ENCODE results near the gene ELMO1. TPM values are rescaled to one million over a fixed set of nuclear protein-coding genes. Genes with fewer than 3 reads are reported as not detected.

ELMO1 gene
- total RNA-seq, 2 donors from 2014 or later = 10.9 to 56.0 TPM

GRCh38 chr7:37408291-37409228 lies 40.1 kb downstream of the ELMO1 start:
- Histone ChIP-seq H3K36me3 (replicated peaks in 1 of 2; ENCODE audit: insufficient read depth in 1 of 2, low read depth in 2 of 2) (no peaks in the 10 kb centered on the region), H3K9me3 (no peaks in the 10 kb centered on the region), H3K4me1 (no peaks in the 10 kb centered on the region), H3K27ac (no peak overlapping the region), H3K27me3 (no peaks in the 10 kb centered on the region), H3K4me3 (no peak overlapping the region)
- ATAC-seq = no peak
- TF ChIP-seq POLR2A (IDR thresholded peaks at IDR 0.05) (no peak), CTCF (IDR thresholded peaks at IDR 0.05) (no peak)
- 20 to 29% methylated on average over 13 of the region's 13 CpGs for WGBS, 2 donors
- intact Hi-C loops (cut with DNase I) = no loop called here
- DNase-seq = no peak

GRCh38 chr7:37405603-37406122 lies 43.0 kb downstream of the ELMO1 start:
- ATAC-seq (no peak), DNase-seq (peak in 1 of 4 donors; percentile 33)
- Histone ChIP-seq H3K4me3 (no peak overlapping the region), H3K36me3 (replicated peaks in 1 of 2; ENCODE audit: insufficient read depth in 1 of 2, low read depth in 2 of 2) (no peaks in the 10 kb centered on the region), H3K4me1 (no peaks in the 10 kb centered on the region), H3K9me3 (no peaks in the 10 kb centered on the region), H3K27ac (no peak overlapping the region), H3K27me3 (no peaks in the 10 kb centered on the region)
- no peak for TF ChIP-seq POLR2A (IDR thresholded peaks at IDR 0.05)
- no peak for TF ChIP-seq CTCF (IDR thresholded peaks at IDR 0.05)
- intact Hi-C loops (cut with DNase I) = no loop called here
- 44 to 55% methylated on average over 9 of the region's 9 CpGs for WGBS, 2 donors

- Histone ChIP-seq H3K36me3 (replicated peaks in 1 of 2; ENCODE audit: insufficient read depth in 1 of 2, low read depth in 2 of 2) (no peaks in the 10 kb centered on the region), H3K27me3 (no peaks in the 10 kb centered on the region), H3K27ac (no peak overlapping the region), H3K9me3 (no peaks in the 10 kb centered on the region), H3K4me1 (no peaks in the 10 kb centered on the region), H3K4me3 (no peak overlapping the region)
- intact Hi-C loops (cut with DNase I) = no loop called here
- ATAC-seq (no peak), DNase-seq (no peak)
- 44 to 59% methylated on average over 5 of the region's 5 CpGs for WGBS, 2 donors
- TF ChIP-seq POLR2A (IDR thresholded peaks at IDR 0.05) (no peak), CTCF (IDR thresholded peaks at IDR 0.05) (no peak)
These were observed 43.5 kb downstream of the ELMO1 start for GRCh38 chr7:37405128-37405527.

GRCh38 chr7:37399876-37400421 lies 48.7 kb downstream of the ELMO1 start:
- 62 to 63% methylated on average over 3 of the region's 3 CpGs for WGBS, 2 donors
- ATAC-seq = no peak

More at GRCh38 chr7:37399876-37400421, 48.7 kb downstream of the ELMO1 start:
- Histone ChIP-seq H3K27me3 (no peaks in the 10 kb centered on the region), H3K36me3 (replicated peaks in 1 of 2; ENCODE audit: insufficient read depth in 1 of 2, low read depth in 2 of 2) (no peaks in the 10 kb centered on the region), H3K27ac (no peak overlapping the region), H3K4me3 (no peak overlapping the region), H3K9me3 (no peaks in the 10 kb centered on the region), H3K4me1 (no peaks in the 10 kb centered on the region)
- no peak for DNase-seq
- no peak for TF ChIP-seq CTCF (IDR thresholded peaks at IDR 0.05)
- no peak for TF ChIP-seq POLR2A (IDR thresholded peaks at IDR 0.05)
- intact Hi-C loops (cut with DNase I) = no loop called here

Data from body of pancreas (tissue), 4 donors.